Adrenal gland (tissue), 5 donors: ENCODE measurements around the gene PSAP.

Source experiments
- POLR2A ChIP-seq, 2 donors: fragments of 450-650 bp; IDR thresholded peaks; one replicate each; pipeline ENCODE4 v1.6.1; 2017; ENCODE audit warnings: antibody characterized with exemption in 2 of 2, mild to moderate bottlenecking in 2 of 2, moderate library complexity in 1 of 2
- TF ChIP-seq, protein P1 (sequence below), 6 experiments: fragments of 450-650 bp in 4 of 6; fragments of 200-600 bp in 2 of 6; sonication (generic) in 1 of 6; IDR thresholded peaks; 1 replicate in 5 of 6; 2 replicates in 1 of 6; pipeline versions ENCODE4 v1.5.1 to v1.8.0; 2016 to 2021; ENCODE audit warnings: antibody characterized with exemption in 6 of 6, mild to moderate bottlenecking in 2 of 6, moderate library complexity in 1 of 6
- donor health status: DM: no; HTN: no; CAD: no.

DNA sequence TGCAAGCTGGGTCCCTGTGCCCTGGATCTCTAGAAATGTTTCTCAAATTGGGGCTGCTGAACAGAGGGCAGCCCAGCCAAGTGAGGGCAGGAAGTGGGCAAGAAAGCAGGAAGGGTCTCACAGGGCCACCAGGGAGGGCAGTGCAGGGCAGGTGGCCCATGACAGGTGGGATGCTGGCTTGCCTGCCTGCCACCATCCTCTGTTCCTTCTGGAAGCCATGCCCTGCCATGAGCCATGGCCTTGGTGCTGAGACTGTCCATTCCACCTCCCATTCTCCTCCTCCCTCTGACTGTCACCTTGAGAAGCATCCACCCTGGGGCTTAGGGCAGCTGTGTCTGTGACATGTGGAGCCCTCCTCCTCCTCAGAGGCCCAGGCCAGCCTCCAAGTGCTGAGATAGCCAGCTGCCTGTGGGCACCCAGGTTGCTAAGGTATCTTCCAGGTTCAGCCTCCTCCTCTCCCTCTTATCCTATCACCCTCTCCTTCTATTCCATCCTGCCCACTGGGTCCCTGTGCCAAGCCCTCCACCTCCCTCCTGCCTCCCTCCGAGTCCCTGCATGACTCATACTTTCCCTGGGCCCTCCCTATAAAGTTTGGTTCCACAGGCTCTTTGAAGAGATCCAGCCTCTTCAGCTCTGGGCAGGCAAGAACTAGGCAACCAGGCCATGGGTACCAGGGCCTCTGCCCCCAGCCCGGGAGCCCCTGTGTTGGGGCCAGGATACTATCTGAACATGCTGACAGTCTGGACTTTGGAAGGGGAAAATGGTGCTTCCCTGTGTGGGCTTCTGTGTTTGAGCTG is 79.0 kb downstream of the PSAP start:
- TF ChIP-seq, protein P1, sequence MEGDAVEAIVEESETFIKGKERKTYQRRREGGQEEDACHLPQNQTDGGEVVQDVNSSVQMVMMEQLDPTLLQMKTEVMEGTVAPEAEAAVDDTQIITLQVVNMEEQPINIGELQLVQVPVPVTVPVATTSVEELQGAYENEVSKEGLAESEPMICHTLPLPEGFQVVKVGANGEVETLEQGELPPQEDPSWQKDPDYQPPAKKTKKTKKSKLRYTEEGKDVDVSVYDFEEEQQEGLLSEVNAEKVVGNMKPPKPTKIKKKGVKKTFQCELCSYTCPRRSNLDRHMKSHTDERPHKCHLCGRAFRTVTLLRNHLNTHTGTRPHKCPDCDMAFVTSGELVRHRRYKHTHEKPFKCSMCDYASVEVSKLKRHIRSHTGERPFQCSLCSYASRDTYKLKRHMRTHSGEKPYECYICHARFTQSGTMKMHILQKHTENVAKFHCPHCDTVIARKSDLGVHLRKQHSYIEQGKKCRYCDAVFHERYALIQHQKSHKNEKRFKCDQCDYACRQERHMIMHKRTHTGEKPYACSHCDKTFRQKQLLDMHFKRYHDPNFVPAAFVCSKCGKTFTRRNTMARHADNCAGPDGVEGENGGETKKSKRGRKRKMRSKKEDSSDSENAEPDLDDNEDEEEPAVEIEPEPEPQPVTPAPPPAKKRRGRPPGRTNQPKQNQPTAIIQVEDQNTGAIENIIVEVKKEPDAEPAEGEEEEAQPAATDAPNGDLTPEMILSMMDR (IDR thresholded peaks at IDR 0.05) = no peak
- TF ChIP-seq POLR2A (IDR thresholded peaks at IDR 0.05) = peak; percentile 9 to 36
